Erythroblast (primary cell): ENCODE results near the gene GGCT.
A peak's percentile ranks its signal among the peaks of the same experiment; 100 is the strongest.
"Not testable (repeated sequence)": the region's sequence is repeated elsewhere in the genome, so short reads cannot be mapped to it uniquely, and the experiment has no call there.

Experiments used
- DNase-seq, 2 experiments: peaks; one replicate each; lab custom pipeline; 2025; lab: John Stamatoyannopoulos, UW
- GATA1 ChIP-seq: IDR thresholded peaks from 2 replicates; pipeline ENCODE4 v1.6.1; 2011; ENCODE audit warnings: low read depth, mild to moderate bottlenecking, control low read depth, low read length, moderate library complexity
- POLR2A ChIP-seq: IDR thresholded peaks from 2 replicates; pipeline ENCODE4 v1.6.1; 2011; ENCODE audit warnings: mild to moderate bottlenecking, low read length

Gene GGCT

DNA sequence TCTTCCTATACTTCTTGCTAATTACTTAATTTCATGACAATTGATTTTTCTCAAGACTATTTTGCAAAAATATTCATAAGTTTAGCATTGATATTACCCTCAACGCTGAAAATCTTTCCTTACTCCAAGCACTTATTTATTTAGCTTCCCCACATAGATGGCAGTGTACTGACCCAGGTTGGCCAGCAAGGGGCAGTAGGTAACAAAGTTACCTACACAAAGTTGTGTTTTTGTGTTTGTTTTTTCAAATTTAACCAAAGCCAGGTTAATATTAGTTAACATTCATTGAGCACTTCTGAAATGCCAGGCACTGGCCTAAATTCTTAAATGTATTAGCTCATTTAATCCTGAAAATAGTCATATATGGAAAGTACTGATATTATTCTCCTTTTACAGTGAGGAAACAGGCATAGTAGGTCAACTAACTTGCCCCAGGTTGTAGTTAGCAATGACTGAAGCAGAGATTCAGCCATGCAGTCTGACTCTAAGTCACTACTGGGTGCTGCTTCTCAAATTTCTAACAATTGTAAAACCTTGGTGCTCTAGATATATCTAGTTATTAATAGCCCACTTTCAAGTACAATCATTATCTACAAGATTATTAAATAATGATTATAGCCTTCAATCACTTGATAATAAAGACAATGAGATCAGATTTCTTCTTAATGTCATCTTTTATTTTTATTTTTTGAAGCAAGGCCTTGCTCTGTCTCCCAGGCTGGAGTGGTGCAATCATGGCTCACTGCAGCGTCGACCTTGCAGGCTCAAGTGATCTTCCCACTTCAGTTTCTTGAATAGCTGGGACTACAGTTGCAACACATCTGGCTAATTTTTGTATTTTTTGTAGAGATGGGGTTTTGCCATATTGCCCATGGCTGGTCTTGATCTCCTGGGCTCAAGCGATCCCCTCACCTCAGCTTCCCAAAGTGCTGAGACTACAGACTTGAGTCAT is 5.8 kb upstream of the GGCT start:
- no peak for TF ChIP-seq GATA1
- no peak for TF ChIP-seq POLR2A

DNA sequence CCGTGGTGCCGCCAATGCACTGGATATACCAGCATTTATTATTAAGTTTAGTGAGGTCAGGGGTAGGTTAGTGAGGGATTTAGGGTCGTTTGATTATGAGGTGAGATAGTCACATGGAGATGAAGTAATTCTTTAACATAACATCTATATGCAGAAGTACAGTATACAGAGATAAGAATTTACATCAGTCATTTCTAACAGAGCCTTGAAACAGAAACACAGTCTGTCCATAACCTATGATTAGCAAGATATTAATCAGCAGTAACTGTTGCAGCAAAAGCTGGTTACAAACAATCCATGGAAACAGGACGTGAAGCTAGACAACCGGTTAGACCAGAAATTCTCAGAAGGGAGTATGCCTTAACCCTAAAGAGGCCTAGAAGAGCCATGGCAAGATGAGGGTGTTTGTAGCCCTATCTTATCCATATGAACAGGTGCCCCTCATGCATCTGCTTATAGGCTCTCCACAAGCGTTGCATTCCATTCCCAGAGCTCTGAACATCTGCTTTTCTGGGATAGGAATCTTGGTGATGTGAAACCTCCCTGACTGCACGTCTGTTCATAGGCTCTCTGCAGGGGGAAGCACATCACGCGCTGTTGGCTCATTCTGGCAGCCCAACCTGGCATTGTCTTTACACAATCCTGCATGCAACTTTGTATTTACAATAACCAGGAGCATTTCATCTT is 4.7 kb upstream of the GGCT start:
- peak in 1 of 2 experiments; percentile 51 for DNase-seq

More for the DNA sequence above, 5.8 kb upstream of the GGCT start:
- DNase-seq = peak; percentile 46 to 60

DNA sequence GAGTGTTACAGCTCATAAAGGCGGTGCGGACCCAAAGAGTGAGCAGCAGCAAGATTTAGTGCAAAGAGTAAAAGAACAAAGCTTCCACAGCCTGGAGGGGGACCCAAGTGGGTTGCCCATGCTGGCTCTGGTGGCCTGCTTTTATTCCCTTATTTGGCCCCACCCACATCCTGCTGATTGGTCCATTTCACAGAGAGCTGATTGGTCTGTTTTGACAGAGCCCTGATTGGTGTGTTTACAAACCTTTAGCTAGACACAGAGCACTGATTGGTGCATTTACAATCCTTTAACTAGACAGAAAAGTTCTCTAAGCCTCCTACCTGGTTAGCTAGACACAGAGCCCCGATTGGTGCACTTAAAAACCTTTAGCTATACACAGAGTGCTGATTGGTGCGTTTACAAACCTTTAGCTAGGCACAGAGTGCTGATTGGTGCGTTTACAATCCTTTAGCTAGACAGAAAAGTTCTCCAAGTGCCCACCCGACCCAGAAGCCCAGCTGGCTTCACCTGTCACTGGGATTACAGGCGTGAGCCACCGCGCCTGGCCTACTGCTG is 2.8 kb upstream of the GGCT start:
- DNase-seq = not testable (repeated sequence)

GRCh38 chr7:30505174-30505697 is 607 bp upstream of the GGCT start:
- DNase-seq = no peak
- no peak for TF ChIP-seq GATA1
- peak; percentile 48 for TF ChIP-seq POLR2A

GRCh38 chr7:30503274-30504212 is 1.1 kb downstream of the GGCT start:
- TF ChIP-seq POLR2A (no peak), GATA1 (no peak)
- peak in 1 of 2 experiments; percentile 38 for DNase-seq

DNA sequence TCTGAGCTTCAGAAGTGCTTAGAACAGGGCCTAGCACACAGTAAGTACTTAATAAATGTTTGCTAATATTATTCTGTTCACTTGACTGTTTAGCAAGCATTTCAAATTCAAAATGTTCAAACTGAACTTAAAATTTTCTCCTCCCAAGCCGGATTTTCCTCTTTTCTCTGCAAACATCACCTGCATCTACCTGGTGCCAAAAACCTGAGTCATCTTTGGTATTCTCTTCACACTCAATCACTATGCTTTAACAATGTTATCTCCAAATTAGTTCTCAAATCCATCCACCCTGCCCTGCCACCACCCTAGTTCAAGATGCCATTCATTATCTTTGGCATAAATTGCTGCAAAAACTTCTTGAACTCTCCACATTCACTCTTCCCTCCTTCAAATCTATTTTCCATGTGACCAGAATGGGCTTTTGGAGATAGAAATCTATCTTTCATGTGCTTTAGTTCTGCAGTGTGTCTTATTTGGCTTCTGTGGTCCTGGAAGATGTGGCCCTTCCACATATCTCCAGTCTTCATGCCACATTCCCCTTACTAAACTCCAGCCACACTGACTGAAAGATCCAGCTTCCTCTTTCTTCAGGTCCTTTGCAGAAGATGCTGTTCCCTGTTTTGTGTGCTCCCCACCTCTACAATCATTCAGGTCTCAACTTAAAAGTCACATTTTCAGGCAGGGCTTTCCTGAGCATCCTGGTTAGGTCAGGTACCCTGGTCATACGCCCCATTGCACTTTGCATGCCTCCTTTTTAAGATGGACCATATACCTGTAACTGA is 2.0 kb downstream of the GGCT start:
- peak in 1 of 2 experiments; percentile 12 for DNase-seq
- TF ChIP-seq POLR2A (no peak), GATA1 (no peak)

- TF ChIP-seq POLR2A = no peak
- no peak for TF ChIP-seq GATA1
- no peak for DNase-seq
Measured at GRCh38 chr7:30501264-30501663, 3.4 kb downstream of the GGCT start.

DNA sequence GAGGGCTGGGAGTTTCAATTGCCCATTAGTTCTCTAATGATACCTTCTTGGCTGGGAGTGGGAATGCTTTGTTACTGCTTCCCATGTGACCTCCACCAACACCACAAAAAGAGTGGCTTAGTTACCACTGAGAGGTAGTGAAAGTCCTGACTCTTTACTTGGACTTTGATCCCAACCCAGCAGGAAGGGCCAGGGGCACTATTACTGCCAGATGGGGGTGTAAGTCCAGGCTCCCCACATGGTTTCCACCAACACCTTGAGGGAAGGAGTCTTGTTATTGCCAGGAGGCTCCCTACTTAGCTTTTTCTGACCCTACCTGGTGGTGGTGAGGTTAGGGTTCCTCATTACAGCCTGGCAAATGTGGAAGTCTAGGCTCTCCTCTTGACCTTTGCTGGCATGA is 11.4 kb downstream of the GGCT start:
- TF ChIP-seq GATA1 (no peak), POLR2A (no peak)
- no peak for DNase-seq

- TF ChIP-seq GATA1 = no peak
- TF ChIP-seq POLR2A = no peak
- no peak for DNase-seq
Measured at GRCh38 chr7:30491417-30491816, 13.2 kb downstream of the GGCT start.

GRCh38 chr7:30487371-30487770 is 17.3 kb downstream of the GGCT start:
- DNase-seq = no peak
- TF ChIP-seq GATA1 = no peak
- no peak for TF ChIP-seq POLR2A

DNA sequence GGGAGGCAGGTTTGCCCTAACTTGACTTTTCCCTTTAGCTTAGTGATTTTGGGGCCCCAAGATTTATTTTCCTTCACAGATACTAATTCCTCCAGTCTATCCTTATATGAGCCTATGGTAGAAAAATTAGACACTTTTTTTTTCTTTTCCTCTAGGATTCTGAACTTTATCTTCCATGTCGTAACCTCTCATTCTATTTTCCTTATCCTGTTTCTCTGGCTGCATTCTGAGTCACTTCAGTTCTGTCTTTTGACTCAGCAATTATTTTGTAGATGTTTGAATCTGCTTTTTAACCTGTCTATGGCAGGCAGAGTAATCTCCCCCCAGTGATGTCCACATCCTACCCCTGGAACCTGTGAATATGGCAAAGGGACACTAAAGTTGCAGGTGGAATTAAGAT is 19.0 kb downstream of the GGCT start:
- TF ChIP-seq GATA1 = no peak
- TF ChIP-seq POLR2A = no peak
- no peak for DNase-seq

- not testable (repeated sequence) for DNase-seq
Measured at GRCh38 chr7:30481416-30481815, 23.2 kb downstream of the GGCT start.
